Neural cell (in vitro differentiated cells): ENCODE results near the gene CFAP43.

Source experiments
- EZH2 ChIP-seq: fragments of 200-600, 300-800 bp; shearing (Covaris generic), sonication (generic); IDR thresholded peaks from 2 replicates; pipeline ENCODE4 v1.6.1; 2014; ENCODE audit warnings: antibody characterized with exemption, low read length, borderline replicate concordance, mild to moderate bottlenecking; ENCODE audit not compliant: insufficient read depth, poor library complexity, severe bottlenecking
- TF ChIP-seq, protein P1 (sequence below): fragments of 450-650 bp; IDR thresholded peaks from 2 replicates; pipeline ENCODE4 v1.5.1; 2014; ENCODE audit warnings: antibody characterized with exemption, mild to moderate bottlenecking, moderate library complexity; ENCODE audit not compliant: poor library complexity, severe bottlenecking
- TF ChIP-seq, protein P2 (sequence below): IDR thresholded peaks from 2 replicates; pipeline ENCODE4 v1.6.1; 2012; ENCODE audit warnings: borderline replicate concordance

DNA sequence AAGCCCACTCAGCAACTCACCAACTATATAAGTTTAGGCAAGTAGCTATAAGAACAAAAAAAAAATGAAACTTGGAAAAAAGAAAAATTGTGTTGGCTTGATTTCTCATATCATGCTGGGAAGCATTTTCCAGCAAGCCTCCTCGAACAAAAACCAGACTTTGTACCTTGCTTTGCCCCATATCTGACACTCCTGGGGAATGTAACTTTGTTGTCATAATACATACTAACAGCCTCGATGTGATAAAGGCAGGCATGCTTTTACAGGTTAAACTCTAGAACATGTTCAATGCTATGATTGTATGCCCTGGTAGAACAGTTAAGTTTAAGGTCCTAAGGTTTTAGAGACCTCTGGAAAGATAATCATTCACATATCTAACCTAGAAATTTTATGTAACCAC lies 11.6 kb downstream of the CFAP43 start:
- TF ChIP-seq, protein P1, sequence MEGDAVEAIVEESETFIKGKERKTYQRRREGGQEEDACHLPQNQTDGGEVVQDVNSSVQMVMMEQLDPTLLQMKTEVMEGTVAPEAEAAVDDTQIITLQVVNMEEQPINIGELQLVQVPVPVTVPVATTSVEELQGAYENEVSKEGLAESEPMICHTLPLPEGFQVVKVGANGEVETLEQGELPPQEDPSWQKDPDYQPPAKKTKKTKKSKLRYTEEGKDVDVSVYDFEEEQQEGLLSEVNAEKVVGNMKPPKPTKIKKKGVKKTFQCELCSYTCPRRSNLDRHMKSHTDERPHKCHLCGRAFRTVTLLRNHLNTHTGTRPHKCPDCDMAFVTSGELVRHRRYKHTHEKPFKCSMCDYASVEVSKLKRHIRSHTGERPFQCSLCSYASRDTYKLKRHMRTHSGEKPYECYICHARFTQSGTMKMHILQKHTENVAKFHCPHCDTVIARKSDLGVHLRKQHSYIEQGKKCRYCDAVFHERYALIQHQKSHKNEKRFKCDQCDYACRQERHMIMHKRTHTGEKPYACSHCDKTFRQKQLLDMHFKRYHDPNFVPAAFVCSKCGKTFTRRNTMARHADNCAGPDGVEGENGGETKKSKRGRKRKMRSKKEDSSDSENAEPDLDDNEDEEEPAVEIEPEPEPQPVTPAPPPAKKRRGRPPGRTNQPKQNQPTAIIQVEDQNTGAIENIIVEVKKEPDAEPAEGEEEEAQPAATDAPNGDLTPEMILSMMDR, result no peak
- no peak for TF ChIP-seq EZH2
- TF ChIP-seq, protein P2, sequence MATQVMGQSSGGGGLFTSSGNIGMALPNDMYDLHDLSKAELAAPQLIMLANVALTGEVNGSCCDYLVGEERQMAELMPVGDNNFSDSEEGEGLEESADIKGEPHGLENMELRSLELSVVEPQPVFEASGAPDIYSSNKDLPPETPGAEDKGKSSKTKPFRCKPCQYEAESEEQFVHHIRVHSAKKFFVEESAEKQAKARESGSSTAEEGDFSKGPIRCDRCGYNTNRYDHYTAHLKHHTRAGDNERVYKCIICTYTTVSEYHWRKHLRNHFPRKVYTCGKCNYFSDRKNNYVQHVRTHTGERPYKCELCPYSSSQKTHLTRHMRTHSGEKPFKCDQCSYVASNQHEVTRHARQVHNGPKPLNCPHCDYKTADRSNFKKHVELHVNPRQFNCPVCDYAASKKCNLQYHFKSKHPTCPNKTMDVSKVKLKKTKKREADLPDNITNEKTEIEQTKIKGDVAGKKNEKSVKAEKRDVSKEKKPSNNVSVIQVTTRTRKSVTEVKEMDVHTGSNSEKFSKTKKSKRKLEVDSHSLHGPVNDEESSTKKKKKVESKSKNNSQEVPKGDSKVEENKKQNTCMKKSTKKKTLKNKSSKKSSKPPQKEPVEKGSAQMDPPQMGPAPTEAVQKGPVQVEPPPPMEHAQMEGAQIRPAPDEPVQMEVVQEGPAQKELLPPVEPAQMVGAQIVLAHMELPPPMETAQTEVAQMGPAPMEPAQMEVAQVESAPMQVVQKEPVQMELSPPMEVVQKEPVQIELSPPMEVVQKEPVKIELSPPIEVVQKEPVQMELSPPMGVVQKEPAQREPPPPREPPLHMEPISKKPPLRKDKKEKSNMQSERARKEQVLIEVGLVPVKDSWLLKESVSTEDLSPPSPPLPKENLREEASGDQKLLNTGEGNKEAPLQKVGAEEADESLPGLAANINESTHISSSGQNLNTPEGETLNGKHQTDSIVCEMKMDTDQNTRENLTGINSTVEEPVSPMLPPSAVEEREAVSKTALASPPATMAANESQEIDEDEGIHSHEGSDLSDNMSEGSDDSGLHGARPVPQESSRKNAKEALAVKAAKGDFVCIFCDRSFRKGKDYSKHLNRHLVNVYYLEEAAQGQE, result no peak
